Left ventricle myocardium inferior (tissue), 1 donor: ENCODE data around the gene STARD13. TPM values are rescaled to one million over a fixed set of nuclear protein-coding genes. Genes with fewer than 3 reads are reported as not detected.
A peak's percentile ranks its signal among the peaks of the same experiment; 100 is the strongest.

Source experiments
- DNase-seq: peaks from one replicate; pipeline ENCODE4 v3.0.0-alpha.2; 2020
- H3K27ac ChIP-seq: fragments of 200-600 bp; replicated peaks from 2 replicates; pipeline ENCODE4 v1.8.0; 2021
- H3K27me3 ChIP-seq: fragments of 200-600 bp; 2 replicates; pipeline ENCODE4 v1.8.0; 2021; ENCODE audit warnings: low read depth
- H3K36me3 ChIP-seq: fragments of 200-600 bp; 2 replicates; pipeline ENCODE4 v1.8.0; 2021
- H3K4me1 ChIP-seq: fragments of 200-600 bp; 2 replicates; pipeline ENCODE4 v1.8.0; 2021
- H3K4me3 ChIP-seq: fragments of 200-600 bp; 2 replicates; pipeline ENCODE4 v1.8.0; 2021; ENCODE audit warnings: mild to moderate bottlenecking, moderate library complexity
- H3K9me3 ChIP-seq: fragments of 200-600 bp; replicated peaks from 2 replicates; pipeline ENCODE4 v1.8.0; 2021
- intact Hi-C: fragments of 100-400 bp; cut with micrococcal nuclease; formaldehyde crosslinking; loops from one replicate; pipeline ENCODE4 v1.11.0; 2022
- total RNA-seq: library from RNA; stranded (reverse); fragmentation: NEBNext Ultra II Directional; extraction: Animal tissue kit (Norgen Biotek cat#: 25700); gene quantifications from one replicate; pipeline ENCODE4 v1.2.1, GENCODE V29; 2021
- TF ChIP-seq, protein P1 (sequence below): fragments of 200-600 bp; IDR thresholded peaks from 2 replicates; pipeline ENCODE4 v1.8.0; 2021; ENCODE audit warnings: antibody characterized with exemption, mild to moderate bottlenecking, borderline replicate concordance
- donor health status: DM: no; HTN: yes; CAD: no; lungs with severe emphysema.

Gene STARD13
- total RNA-seq, 1 donor from 2014 or later: 29.9 TPM

GRCh38 chr13:33270895-33271538 is 14.5 kb downstream of the STARD13 start:
- intact Hi-C loops: no loop called here
- Histone ChIP-seq H3K9me3 (no peaks in the 10 kb centered on the region), H3K36me3 (no peaks in the 10 kb centered on the region), H3K27me3 (no peaks in the 10 kb centered on the region), H3K27ac (peak overlapping the region; percentile 77), H3K4me3 (no peak overlapping the region), H3K4me1 (peaks cover 100% of the 10 kb centered on the region)
- TF ChIP-seq, protein P1, sequence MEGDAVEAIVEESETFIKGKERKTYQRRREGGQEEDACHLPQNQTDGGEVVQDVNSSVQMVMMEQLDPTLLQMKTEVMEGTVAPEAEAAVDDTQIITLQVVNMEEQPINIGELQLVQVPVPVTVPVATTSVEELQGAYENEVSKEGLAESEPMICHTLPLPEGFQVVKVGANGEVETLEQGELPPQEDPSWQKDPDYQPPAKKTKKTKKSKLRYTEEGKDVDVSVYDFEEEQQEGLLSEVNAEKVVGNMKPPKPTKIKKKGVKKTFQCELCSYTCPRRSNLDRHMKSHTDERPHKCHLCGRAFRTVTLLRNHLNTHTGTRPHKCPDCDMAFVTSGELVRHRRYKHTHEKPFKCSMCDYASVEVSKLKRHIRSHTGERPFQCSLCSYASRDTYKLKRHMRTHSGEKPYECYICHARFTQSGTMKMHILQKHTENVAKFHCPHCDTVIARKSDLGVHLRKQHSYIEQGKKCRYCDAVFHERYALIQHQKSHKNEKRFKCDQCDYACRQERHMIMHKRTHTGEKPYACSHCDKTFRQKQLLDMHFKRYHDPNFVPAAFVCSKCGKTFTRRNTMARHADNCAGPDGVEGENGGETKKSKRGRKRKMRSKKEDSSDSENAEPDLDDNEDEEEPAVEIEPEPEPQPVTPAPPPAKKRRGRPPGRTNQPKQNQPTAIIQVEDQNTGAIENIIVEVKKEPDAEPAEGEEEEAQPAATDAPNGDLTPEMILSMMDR: no peak
- no peak for DNase-seq

GRCh38 chr13:33265607-33266006 is 19.9 kb downstream of the STARD13 start:
- Histone ChIP-seq H3K4me1 (peaks cover 98% of the 10 kb centered on the region), H3K9me3 (no peaks in the 10 kb centered on the region), H3K4me3 (no peak overlapping the region), H3K27ac (peak overlapping the region; percentile 88), H3K27me3 (no peaks in the 10 kb centered on the region), H3K36me3 (no peaks in the 10 kb centered on the region)
- intact Hi-C loops: no loop called here
- no peak for DNase-seq
- TF ChIP-seq, protein P1: no peak

GRCh38 chr13:33265133-33265532 is 20.4 kb downstream of the STARD13 start:
- peak overlapping the region; percentile 88 for H3K27ac ChIP-seq
- DNase-seq: no peak
- TF ChIP-seq, protein P1: no peak
- intact Hi-C loops: no loop called here
- no peak overlapping the region for H3K4me3 ChIP-seq
- no peaks in the 10 kb centered on the region for H3K36me3 ChIP-seq
- no peaks in the 10 kb centered on the region for H3K9me3 ChIP-seq
- no peaks in the 10 kb centered on the region for H3K27me3 ChIP-seq
- H3K4me1 ChIP-seq: peaks cover 98% of the 10 kb centered on the region

- no peak overlapping the region for H3K4me3 ChIP-seq
- H3K27me3 ChIP-seq: no peaks in the 10 kb centered on the region
- H3K36me3 ChIP-seq: no peaks in the 10 kb centered on the region
- peak overlapping the region; percentile 88 for H3K27ac ChIP-seq
- DNase-seq: no peak
- H3K9me3 ChIP-seq: no peaks in the 10 kb centered on the region
- peaks cover 98% of the 10 kb centered on the region for H3K4me1 ChIP-seq
- intact Hi-C loops: no loop called here
- TF ChIP-seq, protein P1: no peak
Measured at GRCh38 chr13:33264620-33264978, 21.0 kb downstream of the STARD13 start.

GRCh38 chr13:33263976-33264619 is 21.5 kb downstream of the STARD13 start:
- H3K27ac ChIP-seq: peak overlapping the region; percentile 88
- TF ChIP-seq, protein P1: no peak
- no peaks in the 10 kb centered on the region for H3K36me3 ChIP-seq
- H3K4me1 ChIP-seq: peaks cover 98% of the 10 kb centered on the region
- intact Hi-C loops: no loop called here
- no peak for DNase-seq
- H3K9me3 ChIP-seq: no peaks in the 10 kb centered on the region
- H3K27me3 ChIP-seq: no peaks in the 10 kb centered on the region
- no peak overlapping the region for H3K4me3 ChIP-seq
